Measurements from ENCODE around the gene ATP6V1C2. TPM values are rescaled to one million over a fixed set of nuclear protein-coding genes. Genes with fewer than 3 reads are reported as not detected.

The ATP6V1C2 gene
- total RNA-seq, 2 donors from 2014 or later, result 0.66 TPM; not detected in 1

- H3K9me3 ChIP-seq, result no peaks in the 10 kb centered on the region
- 76 to 78% methylated on average over 2 to 13 of the region's 13 CpGs for WGBS, 2 donors
- H3K27ac ChIP-seq, result no peak overlapping the region
- ATAC-seq, result no peak
- H3K36me3 ChIP-seq (replicated peaks in 1 of 2; ENCODE audit: insufficient read depth in 1 of 2, low read depth in 2 of 2), result no peaks in the 10 kb centered on the region
- no peaks in the 10 kb centered on the region for H3K4me1 ChIP-seq
- no peak for DNase-seq
- intact Hi-C loops (cut with DNase I), result no loop called here
- TF ChIP-seq POLR2A (IDR thresholded peaks at IDR 0.05) (no peak), CTCF (IDR thresholded peaks at IDR 0.05) (no peak)
- H3K27me3 ChIP-seq, result no peaks in the 10 kb centered on the region
- no peak overlapping the region for H3K4me3 ChIP-seq
These were observed 39.5 kb downstream of the ATP6V1C2 start for GRCh38 chr2:10760794-10761504.

GRCh38 chr2:10761591-10761990 is 40.2 kb downstream of the ATP6V1C2 start:
- DNase-seq, result no peak

GRCh38 chr2:10762651-10763460 is 41.4 kb downstream of the ATP6V1C2 start:
- H3K9me3 ChIP-seq, result no peaks in the 10 kb centered on the region
- intact Hi-C loops (cut with DNase I), result no loop called here
- ATAC-seq (no peak), DNase-seq (no peak)
- TF ChIP-seq CTCF (IDR thresholded peaks at IDR 0.05) (no peak), POLR2A (IDR thresholded peaks at IDR 0.05) (no peak)
- H3K27me3 ChIP-seq, result no peaks in the 10 kb centered on the region
- no peak overlapping the region for H3K27ac ChIP-seq
- 41 to 63% methylated on average over 23 to 25 of the region's 25 CpGs for WGBS, 2 donors
- no peak overlapping the region for H3K4me3 ChIP-seq
- no peaks in the 10 kb centered on the region for H3K36me3 ChIP-seq (replicated peaks in 1 of 2; ENCODE audit: insufficient read depth in 1 of 2, low read depth in 2 of 2)
- no peaks in the 10 kb centered on the region for H3K4me1 ChIP-seq

More at GRCh38 chr2:10761591-10761990, 40.2 kb downstream of the ATP6V1C2 start:
- Histone ChIP-seq H3K4me3 (no peak overlapping the region), H3K4me1 (no peaks in the 10 kb centered on the region), H3K27me3 (no peaks in the 10 kb centered on the region), H3K27ac (no peak overlapping the region), H3K9me3 (no peaks in the 10 kb centered on the region), H3K36me3 (replicated peaks in 1 of 2; ENCODE audit: insufficient read depth in 1 of 2, low read depth in 2 of 2) (no peaks in the 10 kb centered on the region)
- TF ChIP-seq CTCF (IDR thresholded peaks at IDR 0.05) (no peak), POLR2A (IDR thresholded peaks at IDR 0.05) (no peak)
- intact Hi-C loops (cut with DNase I), result no loop called here
- WGBS, 2 donors, result 78 to 86% methylated on average over 8 to 9 of the region's 9 CpGs
- no peak for ATAC-seq

GRCh38 chr2:10763461-10763800 is 42.0 kb downstream of the ATP6V1C2 start:
- no peak for TF ChIP-seq CTCF (IDR thresholded peaks at IDR 0.05)
- TF ChIP-seq POLR2A (IDR thresholded peaks at IDR 0.05), result no peak
- H3K27me3 ChIP-seq, result no peaks in the 10 kb centered on the region
- H3K9me3 ChIP-seq, result no peaks in the 10 kb centered on the region
- WGBS, 2 donors, result 63 to 64% methylated on average over 8 to 9 of the region's 9 CpGs
- H3K4me3 ChIP-seq, result no peak overlapping the region
- H3K27ac ChIP-seq, result no peak overlapping the region
- no peak for DNase-seq
- H3K4me1 ChIP-seq, result no peaks in the 10 kb centered on the region
- no peak for ATAC-seq
- intact Hi-C loops (cut with DNase I), result no loop called here
- H3K36me3 ChIP-seq (replicated peaks in 1 of 2; ENCODE audit: insufficient read depth in 1 of 2, low read depth in 2 of 2), result no peaks in the 10 kb centered on the region

Data from body of pancreas (tissue), 4 donors.